ENCODE results near the gene VPS13A.
"Not testable (repeated sequence)": the region's sequence is repeated elsewhere in the genome, so short reads cannot be mapped to it uniquely, and the experiment has no call there.

VPS13A gene

DNA sequence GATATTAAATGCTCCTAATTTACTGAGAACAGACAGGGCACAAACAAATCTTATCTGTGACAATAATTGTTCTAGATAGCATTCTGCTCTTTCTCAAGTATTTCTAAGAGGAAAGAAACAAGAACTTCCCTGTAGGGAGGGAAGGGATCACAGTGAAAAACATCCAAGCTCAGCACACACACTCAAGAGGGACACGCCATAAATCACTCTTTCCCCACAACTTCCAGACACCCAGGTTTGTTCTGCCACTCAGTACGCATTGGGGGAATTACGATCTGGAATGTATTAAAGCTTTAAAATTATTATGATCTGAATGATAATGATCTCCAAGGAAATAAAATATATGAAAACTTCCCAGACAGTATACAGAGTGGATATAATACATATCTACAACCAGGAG lies 249.4 kb downstream of the VPS13A start:
- no peak for DNase-seq

DNA sequence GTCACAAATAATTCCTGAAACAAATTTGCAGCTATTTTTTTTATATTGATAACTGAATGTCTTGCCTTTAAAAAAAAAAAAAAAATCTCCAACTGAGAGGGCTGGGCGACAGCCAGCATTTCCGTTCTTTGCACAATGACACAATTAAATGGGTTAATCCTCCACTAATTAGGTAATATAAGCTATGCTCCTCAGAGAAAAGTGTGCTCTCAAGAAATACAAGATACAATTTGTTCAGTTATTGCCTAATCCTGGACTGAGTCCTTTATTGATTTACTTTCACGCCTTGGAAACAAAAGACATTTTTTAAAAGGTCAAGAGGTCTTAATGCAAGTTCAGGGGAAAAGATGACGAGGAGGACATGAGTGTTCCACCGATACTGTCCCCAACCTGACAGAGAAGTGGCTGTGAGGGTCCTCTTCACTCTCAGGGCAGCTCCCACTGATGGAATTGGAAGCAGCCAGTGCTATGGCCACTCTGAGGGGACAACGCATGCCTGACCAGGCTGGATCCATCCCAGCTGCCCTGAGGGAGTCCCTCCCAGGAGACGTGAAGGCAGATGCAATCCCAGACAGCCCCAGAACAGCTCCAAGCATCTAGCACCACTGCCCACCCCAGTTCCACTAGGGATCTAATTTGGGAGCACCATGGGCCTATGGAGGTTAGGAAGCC lies 250.1 kb downstream of the VPS13A start:
- DNase-seq, result no peak

DNA sequence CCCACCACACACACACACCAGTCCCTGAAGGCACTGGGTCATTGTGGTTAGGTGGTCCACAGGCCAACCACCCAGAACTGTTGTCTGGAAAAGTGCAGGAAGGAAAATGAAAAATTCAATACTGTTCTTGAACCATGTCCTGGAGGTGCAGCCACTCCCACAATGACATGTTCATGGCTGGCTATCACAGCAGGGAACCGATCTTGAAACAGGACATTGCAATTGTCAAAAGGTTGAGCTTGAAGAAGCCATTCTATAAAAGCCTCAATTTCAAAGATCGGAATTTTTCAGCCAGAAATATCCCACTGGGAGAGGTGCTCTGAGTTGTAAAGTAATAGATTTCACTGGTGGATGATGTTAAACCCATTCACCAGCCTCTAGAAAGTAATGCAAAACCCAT lies 252.6 kb downstream of the VPS13A start:
- no peak for DNase-seq

DNA sequence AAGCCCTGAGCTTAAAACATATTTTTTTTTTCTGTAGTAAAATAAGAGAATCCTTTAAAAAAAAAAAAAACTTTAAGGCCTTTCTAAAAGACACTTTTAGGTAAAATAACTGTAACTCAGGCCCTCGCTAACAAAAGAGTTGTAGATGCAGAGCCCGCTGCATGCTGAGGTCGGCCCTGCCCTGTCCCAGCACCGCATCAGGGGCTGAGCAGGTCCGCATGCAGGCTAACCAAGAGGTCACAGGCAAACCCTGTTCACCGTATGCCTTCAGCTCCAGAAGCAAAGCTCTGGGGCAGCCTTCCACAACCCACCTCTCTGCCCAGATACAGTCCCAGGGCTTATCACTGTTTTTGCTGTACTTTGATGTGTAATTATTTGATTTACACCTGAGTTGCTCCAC lies 254.7 kb downstream of the VPS13A start:
- DNase-seq, result no peak

DNA sequence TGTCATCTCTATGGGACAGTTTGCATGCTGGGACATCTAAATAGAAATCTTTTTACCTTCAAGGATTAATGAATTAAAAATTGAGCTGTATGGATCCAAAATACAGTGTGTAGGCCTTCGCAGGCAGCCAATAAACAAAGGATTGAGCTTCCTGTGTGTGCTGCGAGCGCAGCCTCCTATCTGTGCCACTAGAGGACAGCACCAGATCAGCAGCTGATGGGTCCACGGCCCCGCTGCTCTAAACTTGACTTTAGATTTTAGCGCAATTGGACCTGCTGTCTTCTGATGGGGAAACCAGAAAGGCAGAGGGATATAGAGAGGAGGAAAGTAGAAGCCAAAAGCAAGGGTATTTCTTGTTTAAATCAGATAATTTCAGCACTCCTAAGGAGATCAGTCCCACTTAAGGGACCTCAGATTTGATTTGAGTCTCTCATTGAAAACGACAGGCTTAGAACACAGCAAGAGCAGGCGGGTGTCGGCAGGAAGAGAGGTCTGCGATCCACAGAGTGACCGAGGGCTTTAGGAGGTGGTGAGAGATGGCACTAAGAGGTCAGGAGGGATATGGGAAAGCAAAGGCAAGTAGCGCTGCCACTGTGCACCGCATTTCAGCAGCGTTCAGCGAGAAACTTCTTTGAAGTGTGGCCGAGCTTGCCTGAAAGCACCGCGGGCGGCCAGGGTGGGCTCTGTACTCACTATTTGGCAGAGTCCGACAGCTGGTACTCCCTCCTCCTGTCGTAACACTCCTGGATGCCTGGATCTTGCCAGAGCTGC lies 256.5 kb downstream of the VPS13A start:
- DNase-seq, result no peak

DNA sequence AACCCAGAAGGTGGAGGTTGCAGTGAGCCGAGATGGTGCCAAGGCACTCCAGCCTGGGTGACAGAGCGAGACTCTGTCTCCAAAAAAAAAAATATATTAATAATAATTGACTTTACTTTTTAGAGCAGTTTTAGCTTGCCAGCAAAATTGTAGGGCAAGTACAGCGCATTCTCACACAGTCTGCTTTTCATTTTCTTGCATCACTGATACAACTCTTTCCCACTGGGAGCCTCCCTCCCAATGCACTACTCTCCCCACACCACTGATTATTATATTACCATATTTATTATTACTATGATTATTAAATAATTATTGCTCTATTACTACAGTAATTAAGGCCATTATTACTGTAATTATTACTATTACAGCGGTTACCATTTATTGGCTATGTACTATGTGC lies 257.9 kb downstream of the VPS13A start:
- DNase-seq, result no peak

DNA sequence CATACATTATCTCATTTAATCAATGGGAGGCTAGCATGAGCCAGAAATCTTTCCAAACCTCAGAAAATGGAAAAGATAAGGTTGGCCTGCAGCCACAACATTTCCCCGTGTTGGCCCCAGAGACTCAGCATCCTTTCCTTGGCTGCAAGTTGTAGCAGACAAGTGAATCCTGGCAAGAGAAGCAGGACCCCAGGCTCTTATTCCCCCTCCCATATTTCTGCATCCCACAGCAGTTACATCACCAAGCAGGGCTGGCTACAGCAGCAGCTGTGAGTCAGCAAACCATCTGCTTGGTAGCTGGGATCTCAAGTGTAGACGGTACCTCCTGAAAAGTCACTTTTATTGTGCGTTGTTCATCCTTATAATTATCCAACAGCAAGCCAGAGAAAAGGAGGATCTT lies 258.4 kb downstream of the VPS13A start:
- no peak for DNase-seq

DNA sequence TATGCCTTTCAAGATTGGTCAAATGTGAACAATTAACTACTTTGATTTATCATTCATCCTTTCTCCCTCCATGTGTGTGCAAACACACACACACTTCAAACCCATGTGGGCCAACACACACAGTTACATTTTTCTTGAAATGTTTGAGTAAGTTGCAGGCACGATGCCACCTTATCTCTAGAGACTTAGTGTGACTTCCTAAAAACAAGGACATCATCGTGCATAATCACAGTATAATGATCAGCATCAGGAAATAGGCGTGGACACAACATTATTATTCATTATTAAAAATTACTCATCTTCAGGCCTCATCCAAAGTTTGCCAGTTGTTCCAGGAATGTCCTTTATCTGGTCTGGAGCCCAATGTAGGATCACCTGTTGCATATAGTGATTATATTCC lies 261.3 kb downstream of the VPS13A start:
- DNase-seq, result no peak

DNA sequence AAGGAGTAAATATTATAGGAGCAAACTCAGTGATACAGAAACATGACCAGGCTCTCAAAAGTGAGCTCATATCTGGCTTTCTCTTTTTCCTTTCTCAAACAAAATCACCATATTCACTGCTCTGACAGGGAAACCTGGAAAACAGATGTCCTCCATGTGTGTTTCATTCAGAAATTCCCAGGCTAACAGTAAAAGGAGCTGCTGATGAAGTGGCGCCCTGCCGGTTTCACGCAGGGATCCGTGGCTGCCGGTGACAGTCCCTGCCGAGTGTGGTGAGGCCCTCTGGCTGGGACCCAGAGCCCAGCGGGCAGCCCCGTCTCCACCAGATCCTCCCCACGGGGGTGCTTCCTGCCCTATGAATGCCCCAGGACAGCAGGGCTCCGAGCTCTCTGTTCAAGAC lies 262.7 kb downstream of the VPS13A start:
- DNase-seq, result no peak

DNA sequence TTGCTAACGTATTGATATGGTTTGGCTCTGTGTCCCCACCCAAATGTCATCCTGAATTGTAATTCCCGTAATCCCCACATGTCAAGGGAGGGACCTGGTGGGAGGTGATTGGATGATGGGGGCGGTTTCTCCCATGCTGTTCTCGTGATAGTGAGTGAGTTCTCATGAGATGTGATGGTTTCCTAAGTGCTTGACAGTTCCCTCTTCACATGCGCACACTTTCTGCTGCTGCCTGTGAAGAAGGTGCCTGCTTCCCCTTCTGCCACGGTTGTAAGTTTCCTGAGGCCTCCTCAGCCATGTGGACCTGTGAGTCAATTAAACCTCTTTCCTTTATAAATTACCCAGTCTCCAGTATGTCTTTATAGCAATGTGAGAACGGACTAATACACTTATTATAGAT lies 263.8 kb downstream of the VPS13A start:
- DNase-seq, result not testable (repeated sequence)

DNA sequence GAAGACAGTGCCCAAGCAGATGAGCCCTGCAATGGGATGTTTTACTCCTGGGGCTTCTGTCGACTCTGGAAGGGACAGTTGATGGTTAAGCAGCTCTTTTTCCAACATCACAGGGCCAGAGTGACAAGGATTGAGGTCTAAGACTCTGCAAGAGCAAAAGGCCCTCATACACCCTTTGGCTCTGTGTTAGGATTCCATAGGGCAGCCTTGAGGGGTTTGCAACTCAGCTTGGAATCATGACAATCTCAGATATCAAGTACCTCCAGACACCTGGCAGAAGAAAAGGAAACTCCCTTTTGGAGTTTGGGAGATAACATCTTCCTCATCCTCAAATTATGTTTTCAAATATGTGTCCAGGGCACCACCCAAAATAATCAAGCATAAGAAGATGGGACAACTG lies 265.1 kb downstream of the VPS13A start:
- DNase-seq, result no peak

DNA sequence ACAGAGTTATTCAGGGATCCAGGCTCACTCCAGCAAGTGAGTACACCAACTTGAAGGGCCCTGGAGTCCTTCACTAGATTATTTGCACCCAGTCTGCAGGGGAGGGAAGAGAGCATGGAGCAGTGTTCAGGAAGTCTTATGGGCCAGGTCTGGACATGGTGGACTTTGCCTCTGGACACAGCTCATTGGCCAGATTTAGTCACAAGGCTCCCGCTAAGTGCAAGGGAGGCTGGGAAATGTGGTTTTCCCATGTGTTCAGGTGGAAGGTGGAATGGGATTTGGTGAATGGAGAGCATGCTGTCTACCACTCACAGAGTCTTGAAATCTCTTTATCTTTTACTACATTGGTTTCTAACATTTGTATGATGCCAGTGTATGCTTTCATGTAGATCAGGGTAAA lies 270.3 kb downstream of the VPS13A start:
- DNase-seq, result no peak

DNA sequence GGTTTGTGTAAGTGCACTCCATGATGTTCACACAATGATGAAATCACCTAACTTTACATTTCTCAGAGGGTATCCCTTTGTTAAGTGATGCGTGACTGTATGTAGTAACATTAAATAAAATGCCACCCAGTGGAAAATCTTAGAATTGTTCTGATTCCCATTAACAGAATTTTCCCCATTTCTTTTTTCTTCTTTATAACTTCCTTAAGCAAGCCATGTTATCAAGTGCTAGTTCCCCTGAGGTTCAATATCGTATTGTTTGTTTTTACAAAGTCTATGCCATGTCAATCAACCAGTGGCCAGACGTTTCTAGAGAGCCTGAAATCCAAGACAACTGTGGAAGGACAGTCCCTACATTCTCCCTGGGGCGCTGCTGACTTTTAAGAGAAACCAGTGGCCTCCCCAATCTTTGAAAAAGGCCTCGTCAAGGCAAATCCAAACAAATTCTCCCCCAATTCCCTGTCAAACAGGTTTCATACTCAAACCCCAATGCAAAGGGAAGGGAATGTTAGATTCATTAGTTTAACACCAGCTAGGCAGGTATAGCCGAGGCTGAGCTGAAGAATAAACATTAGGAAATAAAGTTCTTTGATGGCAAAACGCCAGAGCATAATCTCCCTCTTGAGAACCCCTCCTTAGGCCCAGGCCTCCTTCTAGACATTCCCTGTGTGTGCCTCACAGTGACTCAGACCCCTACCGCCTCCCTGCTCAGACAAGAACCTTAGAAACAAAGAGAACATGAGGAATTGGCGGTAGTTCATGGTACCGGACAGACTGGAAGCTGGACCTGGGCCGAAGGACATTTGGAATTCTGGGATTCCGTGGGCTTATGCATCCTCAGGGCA lies 272.1 kb downstream of the VPS13A start:
- DNase-seq, result no peak

DNA sequence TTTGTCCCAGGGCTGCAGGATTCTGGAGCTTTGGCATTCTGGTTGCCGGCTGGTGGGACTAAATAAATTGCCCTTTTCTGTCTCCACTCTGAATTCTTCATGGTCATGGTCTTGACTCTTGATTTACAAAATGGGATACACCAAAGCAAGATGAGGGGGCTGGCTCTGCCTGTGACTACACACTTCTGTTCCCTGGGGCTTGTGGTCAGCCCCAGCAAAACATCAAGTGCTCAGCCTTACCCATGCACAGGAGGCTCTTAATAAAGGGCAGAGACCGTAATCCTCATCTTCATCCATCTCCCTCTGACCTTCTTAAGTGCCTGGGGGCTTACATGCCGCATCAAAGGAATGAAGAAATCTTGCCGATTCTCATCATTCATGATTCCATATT lies 272.7 kb downstream of the VPS13A start:
- no peak for DNase-seq

DNA sequence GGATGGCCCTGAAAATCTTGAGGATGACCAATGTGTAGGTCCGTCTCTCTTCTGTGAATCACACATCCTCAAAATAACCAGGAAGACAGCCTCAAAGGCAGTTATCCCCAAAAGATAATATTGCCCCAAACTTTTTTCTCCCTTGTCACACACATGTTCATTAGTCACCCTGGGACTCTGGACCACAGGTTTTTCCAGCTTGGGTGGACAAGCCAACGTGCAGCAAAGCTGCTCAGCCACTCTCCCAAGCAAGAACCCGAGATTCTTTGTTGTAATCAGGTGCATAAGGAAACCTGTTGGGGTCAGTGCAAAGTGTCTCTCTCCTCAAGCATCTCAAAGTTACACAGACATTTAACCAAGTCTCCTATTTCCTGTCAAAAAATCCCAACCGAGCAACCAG lies 274.2 kb downstream of the VPS13A start:
- no peak for DNase-seq

DNA sequence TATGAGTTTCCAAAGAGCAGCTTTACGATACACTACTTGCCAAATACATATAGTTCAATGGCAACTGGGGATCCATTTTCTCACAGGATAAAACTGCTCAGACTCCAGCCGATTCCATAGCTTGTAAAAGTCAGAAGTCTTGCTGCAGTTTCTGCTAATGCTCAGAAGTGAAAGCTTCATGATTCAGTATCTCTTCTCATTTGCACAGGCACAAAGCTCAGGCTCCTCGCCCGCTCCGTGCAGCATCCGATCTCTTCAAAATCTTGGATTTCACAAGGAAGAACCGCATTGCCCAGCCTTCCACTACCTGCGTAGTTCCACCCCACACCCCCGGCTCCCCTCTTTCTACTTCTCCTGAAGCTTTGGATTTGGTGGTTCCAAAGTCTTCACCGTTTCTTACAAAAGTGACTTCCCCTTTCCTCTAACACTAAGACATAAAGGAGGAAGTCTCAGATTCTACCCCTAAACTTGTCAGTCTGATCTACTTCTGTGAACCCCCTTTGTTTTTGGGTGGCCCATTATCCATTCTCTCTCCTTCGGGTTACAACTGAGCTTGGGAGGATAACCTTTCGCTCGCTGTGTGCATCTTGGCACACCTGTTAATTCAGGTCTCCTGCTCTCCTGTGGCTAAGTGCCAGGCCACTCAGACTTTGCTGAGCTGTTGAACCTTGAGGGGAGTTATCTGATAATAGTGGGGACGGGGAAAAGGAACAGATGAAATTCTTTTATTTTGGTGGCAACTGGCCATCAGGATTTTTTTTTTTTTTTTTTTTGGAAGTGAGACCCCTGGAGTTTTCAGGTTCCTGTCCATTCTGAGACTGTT lies 276.7 kb downstream of the VPS13A start:
- no peak for DNase-seq

DNA sequence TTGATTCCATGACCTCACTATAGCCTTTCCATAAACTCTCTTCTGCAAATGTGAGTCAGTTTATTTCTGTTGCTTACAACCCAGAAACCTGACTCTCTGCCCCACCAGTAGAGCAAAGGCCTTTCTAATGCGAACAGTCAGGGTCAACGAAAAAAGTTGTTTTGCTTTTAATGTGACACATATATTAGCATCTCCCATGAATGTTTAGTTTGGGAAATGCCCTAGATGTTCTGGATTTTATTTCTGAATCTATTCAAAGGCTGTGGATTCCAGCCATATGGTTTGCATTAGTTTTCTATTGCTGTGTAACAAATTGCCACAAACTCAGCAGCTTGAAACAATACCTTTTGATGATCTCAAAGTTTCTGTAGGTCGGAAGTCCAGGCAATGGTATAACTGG lies 277.3 kb downstream of the VPS13A start:
- no peak for DNase-seq

DNA sequence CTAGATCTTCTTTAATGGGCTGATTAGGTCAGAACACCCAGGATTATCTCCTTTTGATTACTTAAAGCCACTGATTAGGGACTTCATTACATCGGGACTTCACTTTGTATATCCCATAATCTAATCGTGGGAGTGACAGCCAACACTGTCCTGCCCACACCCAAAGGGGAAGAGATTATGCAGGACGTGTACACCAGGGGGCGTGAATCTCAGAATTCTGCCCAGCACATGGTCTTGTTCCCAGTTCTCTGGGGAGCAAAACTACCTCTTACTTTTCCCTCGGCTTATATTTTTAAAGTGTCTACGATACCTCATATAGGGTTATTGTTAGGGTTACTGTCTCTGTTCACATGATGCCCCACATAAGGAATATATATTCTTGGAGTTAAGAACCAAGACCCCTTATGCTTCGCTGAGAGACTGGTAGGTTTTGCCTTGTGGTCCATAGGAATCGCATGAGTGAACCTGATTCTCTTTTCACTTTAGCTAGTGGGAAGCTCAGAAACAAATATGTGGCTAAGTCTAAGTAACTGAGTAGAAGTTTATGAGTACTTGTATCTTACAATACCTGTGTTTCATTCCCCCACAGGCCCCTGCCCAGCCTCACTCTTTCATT lies 278.1 kb downstream of the VPS13A start:
- no peak for DNase-seq

DNA sequence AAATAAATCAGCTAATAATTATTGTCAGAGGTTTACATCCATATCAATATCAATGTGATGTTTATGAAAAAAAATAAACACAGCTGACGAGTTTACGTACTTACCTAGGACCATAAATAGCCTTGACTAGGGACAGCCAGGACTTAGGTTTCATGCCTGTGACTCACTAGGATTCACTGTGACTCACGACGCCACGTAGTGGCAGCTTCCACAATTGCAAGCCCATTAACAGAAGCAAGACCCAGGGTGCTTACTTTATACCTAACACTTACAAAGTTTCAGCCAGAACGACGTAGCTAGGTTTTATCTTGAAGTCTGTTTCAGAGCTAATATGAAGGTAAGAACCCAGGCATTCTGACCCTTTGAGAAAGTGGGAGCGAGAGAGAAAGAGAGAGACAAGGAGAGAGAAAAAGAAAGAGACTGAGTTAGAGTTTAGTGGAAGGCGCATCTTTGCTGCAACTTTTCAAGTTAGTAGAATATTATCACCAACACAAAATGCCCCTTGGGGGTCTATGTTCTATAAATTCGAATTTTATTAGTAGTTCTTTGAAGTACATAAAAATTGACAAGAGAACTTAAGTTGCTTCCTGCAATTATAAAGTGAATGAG lies 279.6 kb downstream of the VPS13A start:
- peak; percentile 30 for DNase-seq

DNA sequence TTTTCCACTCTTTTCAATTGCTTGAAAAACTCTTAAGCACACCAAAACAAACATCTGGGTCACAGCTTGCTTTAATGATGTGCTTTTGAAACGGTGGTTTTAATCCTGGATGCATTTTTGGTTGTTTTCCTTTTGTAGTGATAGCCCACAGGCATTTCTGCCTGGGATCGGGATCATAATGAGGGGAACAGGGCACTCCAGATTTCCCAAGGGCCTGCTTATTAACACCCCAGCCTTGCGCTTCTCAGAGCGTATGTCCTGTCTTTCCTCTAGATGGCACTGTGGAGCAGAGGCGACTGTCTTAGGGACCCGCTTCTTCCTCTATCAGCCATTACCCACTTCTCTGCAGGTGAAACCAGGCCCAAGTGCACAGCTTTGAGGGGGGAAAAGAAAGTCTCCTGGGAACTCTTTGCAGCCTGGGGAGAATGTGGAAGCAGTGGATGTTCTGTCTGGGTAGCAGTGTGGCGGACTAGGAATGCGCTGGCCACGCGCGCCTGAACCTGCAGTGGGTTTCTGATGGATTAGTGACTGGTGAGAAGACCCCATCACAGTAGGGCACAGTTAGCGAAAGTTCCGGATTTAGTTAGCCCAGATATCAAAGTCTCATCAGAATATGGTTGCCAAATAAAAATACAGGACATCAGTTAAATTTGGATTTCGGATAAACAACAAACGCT lies 280.7 kb downstream of the VPS13A start:
- peak; percentile 11 for DNase-seq

DNA sequence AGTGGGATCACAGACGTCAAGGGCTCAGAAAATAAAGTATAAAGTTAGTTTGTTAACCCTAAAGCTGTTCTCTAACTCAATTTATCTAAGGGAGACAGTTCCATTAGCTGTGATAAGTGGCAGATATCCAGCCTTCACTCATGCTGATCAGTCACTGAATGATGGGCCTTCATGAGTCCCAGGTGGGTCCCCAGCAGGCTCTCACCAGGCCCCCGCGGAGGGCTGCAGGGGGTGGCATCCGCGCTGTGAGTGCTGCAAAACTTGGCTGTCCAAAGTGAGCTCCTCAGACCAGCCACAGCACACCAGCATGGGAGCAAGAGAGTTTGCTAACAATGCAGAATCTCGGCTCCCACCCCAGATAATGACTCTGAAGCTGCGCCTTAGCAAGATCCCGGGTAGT lies 283.6 kb downstream of the VPS13A start:
- DNase-seq, result no peak

DNA sequence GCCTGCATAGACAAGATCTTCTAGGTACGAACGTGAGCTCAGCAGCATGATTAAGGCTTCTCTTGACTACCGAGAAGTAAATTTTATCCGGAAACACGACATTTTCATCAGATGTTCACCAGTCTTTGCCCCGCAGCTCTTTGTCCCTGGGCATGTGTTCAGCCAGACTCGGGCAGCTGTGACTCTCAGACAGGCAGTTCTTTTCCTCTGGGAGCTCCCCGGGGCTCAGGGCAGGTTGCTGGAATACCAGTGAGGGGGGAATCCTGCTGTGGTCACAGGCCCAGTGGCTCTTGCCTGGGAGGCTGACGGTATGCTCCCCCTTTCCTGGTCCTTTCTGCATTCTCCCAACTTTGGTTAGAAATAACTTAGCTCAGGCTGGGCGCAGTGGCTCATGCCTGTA lies 284.7 kb downstream of the VPS13A start:
- no peak for DNase-seq
